ENCODE measurements around the gene UBE2F. TPM values are rescaled to one million over a fixed set of nuclear protein-coding genes. Genes with fewer than 3 reads are reported as not detected.
"Not testable (repeated sequence)": the region's sequence is repeated elsewhere in the genome, so short reads cannot be mapped to it uniquely, and the experiment has no call there.

The UBE2F gene
- total RNA-seq, 2 experiments from 2014 or later: 22.1 to 44.1 TPM

DNA sequence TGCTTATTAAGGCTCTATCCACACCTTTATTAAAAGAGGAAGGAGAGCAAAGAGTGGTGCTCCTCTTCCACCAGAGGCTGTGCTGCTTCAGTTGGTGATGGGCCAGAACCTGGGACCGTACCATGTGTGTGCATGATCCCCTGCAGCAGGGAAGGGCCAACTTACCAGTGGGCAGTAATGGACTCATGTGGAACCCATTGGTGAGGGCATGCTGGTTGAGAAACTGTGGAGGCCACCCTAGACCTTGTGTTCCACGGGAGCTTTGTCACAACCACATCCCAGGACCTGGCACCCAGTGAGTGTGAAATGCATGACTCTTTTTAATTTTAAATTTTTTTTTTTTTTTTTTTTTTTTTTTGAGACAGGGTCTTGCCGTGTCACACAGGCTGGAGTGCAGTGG, 5.4 kb downstream of the UBE2F start:
- no peak for DNase-seq
- ATAC-seq: no peak
- CTCF ChIA-PET: no interaction called here
- H3K4me3 Mint-ChIP-seq: no peak overlapping the region
- H3K27ac Mint-ChIP-seq: no peak overlapping the region
- no peaks in the 10 kb centered on the region for H3K9me3 Mint-ChIP-seq (ENCODE audit: low read depth)
- H3K27me3 Mint-ChIP-seq: no peaks in the 10 kb centered on the region
- peaks cover 2% of the 10 kb centered on the region for H3K36me3 Mint-ChIP-seq
- H3K4me1 Mint-ChIP-seq: peaks cover 25% of the 10 kb centered on the region

GRCh38 chr2:237972936-237973335, 6.1 kb downstream of the UBE2F start:
- no peaks in the 10 kb centered on the region for H3K27me3 Mint-ChIP-seq
- ATAC-seq (no peak), DNase-seq (no peak)
- H3K4me1 Mint-ChIP-seq: peaks cover 22% of the 10 kb centered on the region
- H3K4me3 Mint-ChIP-seq: no peak overlapping the region
- CTCF ChIA-PET: no interaction called here
- H3K36me3 Mint-ChIP-seq: peaks cover 2% of the 10 kb centered on the region
- no peaks in the 10 kb centered on the region for H3K9me3 Mint-ChIP-seq (ENCODE audit: low read depth)
- no peak overlapping the region for H3K27ac Mint-ChIP-seq

DNA sequence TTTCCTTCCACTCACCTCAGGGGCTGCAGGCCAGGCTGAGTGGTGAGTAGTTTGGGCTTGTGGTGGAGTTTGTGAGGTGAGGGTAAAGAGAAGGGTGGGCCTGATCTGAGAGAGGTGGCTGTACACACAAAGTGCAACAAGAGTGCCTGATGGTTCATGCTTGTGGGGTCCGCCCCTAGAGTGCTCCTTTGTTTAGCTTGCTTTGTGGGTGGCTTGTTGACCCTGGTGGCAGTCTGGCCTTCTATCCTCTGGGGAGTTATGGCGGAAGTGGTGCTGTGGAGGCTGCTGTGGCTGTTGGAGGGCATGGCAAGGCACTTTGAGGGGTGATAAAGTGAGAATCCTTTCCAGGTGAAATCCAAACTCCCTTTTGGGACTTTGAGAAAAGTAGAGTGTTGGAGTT, 10.6 kb downstream of the UBE2F start:
- Mint-ChIP-seq H3K27me3 (no peaks in the 10 kb centered on the region), H3K4me3 (no peak overlapping the region), H3K27ac (no peak overlapping the region), H3K36me3 (peaks cover 2% of the 10 kb centered on the region), H3K4me1 (peaks cover 8% of the 10 kb centered on the region), H3K9me3 (ENCODE audit: low read depth) (no peaks in the 10 kb centered on the region)
- no peak for ATAC-seq
- DNase-seq: no peak
- CTCF ChIA-PET: no interaction called here

GRCh38 chr2:237978058-237978712, 11.4 kb downstream of the UBE2F start:
- H3K4me3 Mint-ChIP-seq: no peak overlapping the region
- H3K36me3 Mint-ChIP-seq: peaks cover 2% of the 10 kb centered on the region
- peaks cover 8% of the 10 kb centered on the region for H3K4me1 Mint-ChIP-seq
- no peaks in the 10 kb centered on the region for H3K27me3 Mint-ChIP-seq
- DNase-seq: peak; percentile 27
- no peak for ATAC-seq
- H3K27ac Mint-ChIP-seq: no peak overlapping the region
- H3K9me3 Mint-ChIP-seq (ENCODE audit: low read depth): no peaks in the 10 kb centered on the region
- CTCF ChIA-PET: interaction anchor here (0.6 kb wide), 1 partner anchor 49 kb away, joined by 6 read pairs; no protein-coding TSS in a partner anchor

GRCh38 chr2:237979331-237979730, 12.5 kb downstream of the UBE2F start:
- Mint-ChIP-seq H3K4me3 (no peak overlapping the region), H3K27me3 (no peaks in the 10 kb centered on the region), H3K36me3 (peaks cover 2% of the 10 kb centered on the region), H3K4me1 (peaks cover 8% of the 10 kb centered on the region), H3K9me3 (ENCODE audit: low read depth) (no peaks in the 10 kb centered on the region), H3K27ac (no peak overlapping the region)
- ATAC-seq (no peak), DNase-seq (no peak)
- CTCF ChIA-PET: no interaction called here

- no peak for DNase-seq
- no peaks in the 10 kb centered on the region for H3K27me3 Mint-ChIP-seq
- peaks cover 8% of the 10 kb centered on the region for H3K4me1 Mint-ChIP-seq
- H3K36me3 Mint-ChIP-seq: peaks cover 2% of the 10 kb centered on the region
- H3K9me3 Mint-ChIP-seq (ENCODE audit: low read depth): no peaks in the 10 kb centered on the region
- no peak overlapping the region for H3K27ac Mint-ChIP-seq
- H3K4me3 Mint-ChIP-seq: no peak overlapping the region
- CTCF ChIA-PET: interaction anchor here (1.4 kb wide), 1 partner anchor 10 kb away, joined by 4 read pairs; no protein-coding TSS in a partner anchor
- ATAC-seq: no peak
These were observed 13.3 kb downstream of the UBE2F start for GRCh38 chr2:237980087-237980486.

GRCh38 chr2:237980751-237981150, 13.9 kb downstream of the UBE2F start:
- DNase-seq (no peak), ATAC-seq (no peak)

DNA sequence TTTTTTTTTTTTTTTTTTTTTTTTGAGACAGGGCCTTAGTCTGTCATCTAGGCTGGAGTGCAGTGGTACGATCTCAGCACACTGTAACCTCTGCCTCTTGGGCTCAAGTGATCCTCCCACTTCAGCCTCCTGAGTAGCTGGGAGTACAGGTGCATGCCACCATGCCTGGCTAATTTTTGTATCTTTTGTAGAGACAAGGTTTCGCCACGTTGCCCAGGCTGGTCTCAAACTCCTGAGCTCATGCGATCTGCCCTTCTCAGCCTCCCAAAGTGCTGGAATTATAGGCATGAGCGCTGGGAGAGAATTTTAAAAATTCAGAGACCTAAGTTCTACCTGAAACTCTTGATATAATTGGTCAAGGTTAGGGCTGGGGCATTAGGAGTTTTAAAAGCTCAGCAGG, 14.8 kb downstream of the UBE2F start:
- H3K4me3 Mint-ChIP-seq, ATAC-seq: not testable (repeated sequence)

More at GRCh38 chr2:237980751-237981150, 13.9 kb downstream of the UBE2F start:
- Mint-ChIP-seq H3K4me1 (peaks cover 8% of the 10 kb centered on the region), H3K9me3 (ENCODE audit: low read depth) (peaks cover 1% of the 10 kb centered on the region), H3K27ac (peak overlapping the region; percentile 24), H3K4me3 (no peak overlapping the region), H3K36me3 (peaks cover 2% of the 10 kb centered on the region), H3K27me3 (no peaks in the 10 kb centered on the region)
- CTCF ChIA-PET: interaction anchor here (1.4 kb wide), 1 partner anchor 10 kb away, joined by 4 read pairs; no protein-coding TSS in a partner anchor

DNA sequence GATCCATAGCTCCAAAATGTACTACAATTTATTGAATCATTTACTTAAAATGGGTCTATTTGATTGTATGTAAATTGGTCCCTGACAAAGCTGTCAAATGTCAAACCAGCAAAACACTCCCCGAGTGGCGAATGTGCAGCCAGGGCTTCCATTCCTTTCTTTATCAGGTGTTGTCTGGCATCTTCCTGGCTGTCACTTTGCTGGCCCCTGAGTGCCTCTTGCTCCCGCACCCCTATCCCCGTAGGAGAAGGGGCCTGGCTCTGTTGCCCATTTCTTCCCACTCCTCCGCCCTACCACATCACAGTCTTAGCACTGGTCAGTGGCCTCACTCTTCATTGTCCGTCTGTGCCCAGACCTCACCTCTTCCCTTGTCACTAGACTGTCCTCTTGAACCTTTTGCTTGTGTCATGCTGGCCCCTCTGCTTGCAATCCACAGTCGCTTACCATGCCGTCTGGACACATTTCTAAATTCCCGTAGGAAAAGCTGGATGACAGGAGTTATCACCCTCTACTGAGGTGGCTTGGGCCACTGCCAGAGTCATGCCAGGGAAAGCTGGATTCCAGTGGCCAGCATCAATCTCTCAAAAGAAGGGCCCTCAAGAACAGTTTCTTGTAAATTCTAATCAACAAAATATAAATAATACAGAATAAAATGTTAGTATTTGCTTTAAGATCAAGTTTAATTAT, 15.4 kb downstream of the UBE2F start:
- no peak overlapping the region for H3K4me3 Mint-ChIP-seq
- CTCF ChIA-PET: interaction anchor here (0.9 kb wide), 1 partner anchor 27 kb away, joined by 3 read pairs; no protein-coding TSS in a partner anchor
- ATAC-seq: no peak
- no peak overlapping the region for H3K27ac Mint-ChIP-seq
- no peak for DNase-seq
- peaks cover 8% of the 10 kb centered on the region for H3K4me1 Mint-ChIP-seq
- peaks cover 5% of the 10 kb centered on the region for H3K36me3 Mint-ChIP-seq
- H3K9me3 Mint-ChIP-seq (ENCODE audit: low read depth): peaks cover 2% of the 10 kb centered on the region
- no peaks in the 10 kb centered on the region for H3K27me3 Mint-ChIP-seq

More for the DNA sequence above, 14.8 kb downstream of the UBE2F start:
- H3K27me3 Mint-ChIP-seq; H3K9me3 Mint-ChIP-seq (ENCODE audit: low read depth); DNase-seq; H3K36me3 Mint-ChIP-seq; H3K27ac Mint-ChIP-seq; CTCF ChIA-PET; H3K4me1 Mint-ChIP-seq: not testable (repeated sequence)

DNA sequence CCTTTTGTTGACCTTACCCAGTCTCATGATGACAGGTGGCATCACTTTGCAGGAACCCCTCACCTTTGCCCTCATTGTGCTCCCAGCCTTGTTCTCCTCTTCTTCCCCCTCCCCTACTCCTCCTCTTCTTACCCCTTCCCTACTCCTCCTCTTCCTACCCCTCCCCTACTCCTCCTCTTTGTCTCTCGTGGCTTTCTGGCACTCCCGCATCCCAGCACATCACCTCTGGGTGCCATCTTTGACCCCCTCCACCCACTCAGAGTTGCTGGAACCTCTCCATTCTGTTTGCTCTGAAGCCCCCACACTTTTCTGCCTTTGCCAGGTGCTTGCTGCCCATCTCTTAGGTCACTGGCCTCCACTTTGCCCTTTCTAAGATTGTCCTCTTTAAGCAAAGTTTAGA, 17.1 kb downstream of the UBE2F start:
- CTCF ChIA-PET: no interaction called here
- Mint-ChIP-seq H3K27ac (no peak overlapping the region), H3K27me3 (no peaks in the 10 kb centered on the region)

DNA sequence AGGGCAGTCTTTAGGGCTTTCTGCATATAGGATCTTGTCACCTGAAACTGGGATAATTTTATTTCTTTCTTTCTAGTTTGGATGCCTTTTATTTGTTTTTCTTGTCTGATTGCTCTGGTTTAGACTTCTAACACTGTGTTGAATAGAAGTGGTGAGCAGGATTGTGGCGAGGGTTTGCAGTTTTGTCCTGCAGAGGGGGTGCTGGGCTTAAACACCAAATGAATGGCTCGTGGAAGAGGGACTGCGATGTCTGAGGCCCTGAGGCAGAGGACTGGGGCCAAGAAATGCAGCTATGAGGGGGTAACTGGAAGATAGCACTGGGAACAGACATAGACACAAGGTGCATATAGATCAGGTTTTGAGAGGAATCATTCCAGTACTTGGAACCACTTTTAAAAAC, 20.5 kb downstream of the UBE2F start:
- peaks cover 13% of the 10 kb centered on the region for H3K36me3 Mint-ChIP-seq
- H3K27ac Mint-ChIP-seq: no peak overlapping the region
- no peaks in the 10 kb centered on the region for H3K4me1 Mint-ChIP-seq
- H3K9me3 Mint-ChIP-seq (ENCODE audit: low read depth): peaks cover 4% of the 10 kb centered on the region
- DNase-seq (no peak), ATAC-seq (no peak)
- CTCF ChIA-PET: interaction anchor here (1.3 kb wide), 1 partner anchor 11 kb away, joined by 4 read pairs; no protein-coding TSS in a partner anchor
- no peaks in the 10 kb centered on the region for H3K27me3 Mint-ChIP-seq
- H3K4me3 Mint-ChIP-seq: no peak overlapping the region

More for the DNA sequence above, 17.1 kb downstream of the UBE2F start:
- H3K9me3 Mint-ChIP-seq (ENCODE audit: low read depth): peaks cover 4% of the 10 kb centered on the region
- peaks cover 10% of the 10 kb centered on the region for H3K36me3 Mint-ChIP-seq
- H3K4me3 Mint-ChIP-seq: no peak overlapping the region
- H3K4me1 Mint-ChIP-seq: peaks cover 6% of the 10 kb centered on the region
- DNase-seq (no peak), ATAC-seq (no peak)

GRCh38 chr2:237993701-237994100, 26.9 kb downstream of the UBE2F start:
- no peak for ATAC-seq
- Mint-ChIP-seq H3K4me1 (peaks cover 14% of the 10 kb centered on the region), H3K9me3 (ENCODE audit: low read depth) (no peaks in the 10 kb centered on the region), H3K27ac (no peak overlapping the region), H3K27me3 (no peaks in the 10 kb centered on the region), H3K36me3 (peaks cover 11% of the 10 kb centered on the region), H3K4me3 (no peak overlapping the region)
- CTCF ChIA-PET: no interaction called here
- DNase-seq: no peak

GRCh38 chr2:237995036-237995435, 28.2 kb downstream of the UBE2F start:
- CTCF ChIA-PET: no interaction called here
- DNase-seq: no peak
- H3K27me3 Mint-ChIP-seq: no peaks in the 10 kb centered on the region
- peaks cover 14% of the 10 kb centered on the region for H3K36me3 Mint-ChIP-seq
- ATAC-seq: no peak
- no peak overlapping the region for H3K27ac Mint-ChIP-seq
- H3K9me3 Mint-ChIP-seq (ENCODE audit: low read depth): no peaks in the 10 kb centered on the region
- no peak overlapping the region for H3K4me3 Mint-ChIP-seq
- H3K4me1 Mint-ChIP-seq: peaks cover 23% of the 10 kb centered on the region

GRCh38 chr2:237996021-237996593, 29.3 kb downstream of the UBE2F start:
- no peak for DNase-seq
- no peak for ATAC-seq
- CTCF ChIA-PET: no interaction called here
- Mint-ChIP-seq H3K4me1 (peaks cover 23% of the 10 kb centered on the region), H3K4me3 (no peak overlapping the region), H3K27ac (no peak overlapping the region), H3K27me3 (no peaks in the 10 kb centered on the region), H3K9me3 (ENCODE audit: low read depth) (no peaks in the 10 kb centered on the region), H3K36me3 (peaks cover 16% of the 10 kb centered on the region)
